GM23338 (cell line): Measurements from ENCODE around the gene MTA1. TPM values are rescaled to one million over a fixed set of nuclear protein-coding genes. Genes with fewer than 3 reads are reported as not detected.

Experiments
- ATAC-seq: fragments of 200-7000 bp; cut with Tn5 transposase; 3 replicates; pipeline ENCODE4 v1.9.1; 2020
- DNase-seq: peaks from one replicate; pipeline ENCODE4 v3.0.0-alpha.2; 2015; ENCODE audit warnings: low spot score
- H2AFZ ChIP-seq: fragments of 200-600 bp; sonication (generic); 2 replicates; pipeline ENCODE4 v1.8.0; 2016; ENCODE audit warnings: antibody characterized with exemption, mild to moderate bottlenecking, moderate library complexity
- H3F3A ChIP-seq: fragments of 200-600 bp; sonication (generic); replicated peaks from 2 replicates; pipeline ENCODE4 v1.8.0; 2017; ENCODE audit warnings: antibody characterized with exemption, mixed run types, low read depth
- H3K27ac ChIP-seq: fragments of 200-600 bp; sonication (generic); 2 replicates; pipeline ENCODE4 v1.6.1; 2016; ENCODE audit warnings: low read depth
- H3K27me3 ChIP-seq: fragments of 200-600 bp; sonication (generic); 2 replicates; pipeline ENCODE4 v1.8.0; 2016; ENCODE audit warnings: mild to moderate bottlenecking, mixed run types, moderate library complexity; ENCODE audit not compliant: insufficient read depth
- H3K36me3 ChIP-seq: fragments of 200-600 bp; sonication (generic); 2 replicates; pipeline ENCODE4 v1.8.0; 2016; ENCODE audit warnings: mild to moderate bottlenecking; ENCODE audit not compliant: insufficient read depth
- H3K4me1 ChIP-seq: fragments of 200-600 bp; sonication (generic); 2 replicates; pipeline ENCODE4 v1.8.0; 2016; ENCODE audit warnings: mild to moderate bottlenecking, moderate library complexity; ENCODE audit not compliant: insufficient read depth
- H3K4me2 ChIP-seq: fragments of 200-600 bp; sonication (generic); 2 replicates; pipeline ENCODE4 v1.7.1; 2017; ENCODE audit warnings: mixed run types
- H3K4me3 ChIP-seq: fragments of 200-600 bp; sonication (generic); 2 replicates; pipeline ENCODE4 v1.6.1; 2016; ENCODE audit warnings: mixed run types
- H3K79me2 ChIP-seq: fragments of 200-600 bp; sonication (generic); replicated peaks from 2 replicates; pipeline ENCODE4 v1.8.0; 2017; ENCODE audit warnings: mild to moderate bottlenecking; ENCODE audit not compliant: insufficient read depth
- H3K9me2 ChIP-seq: fragments of 200-600 bp; sonication (generic); 2 replicates; pipeline ENCODE4 v1.8.0; 2017; ENCODE audit not compliant: insufficient read depth
- H4K20me1 ChIP-seq: fragments of 200-600 bp; sonication (generic); replicated peaks from 2 replicates; pipeline ENCODE4 v1.8.0; 2017; ENCODE audit warnings: mild to moderate bottlenecking; ENCODE audit not compliant: insufficient read depth
- H3K27ac Mint-ChIP-seq: 2 replicates; pipeline ENCODE4 v1.8.0; 2020; ENCODE audit warnings: inconsistent platforms, mild to moderate bottlenecking, moderate library complexity, mixed read lengths
- H3K27me3 Mint-ChIP-seq: 3 replicates; pipeline ENCODE4 v1.8.0; 2022; ENCODE audit warnings: low read depth, mild to moderate bottlenecking, moderate library complexity, mixed read lengths, inconsistent platforms; ENCODE audit not compliant: insufficient read depth, poor library complexity
- H3K36me3 Mint-ChIP-seq: 3 replicates; pipeline ENCODE4 v1.8.0; 2021; ENCODE audit warnings: low read depth, mild to moderate bottlenecking, inconsistent platforms, moderate library complexity, mixed read lengths
- H3K4me1 Mint-ChIP-seq: 3 replicates; pipeline ENCODE4 v1.8.0; 2020; ENCODE audit warnings: mild to moderate bottlenecking, inconsistent platforms, mixed read lengths
- H3K4me3 Mint-ChIP-seq: 3 replicates; pipeline ENCODE4 v1.8.0; 2021; ENCODE audit warnings: moderate library complexity, mild to moderate bottlenecking, inconsistent platforms, mixed read lengths
- H3K9me3 Mint-ChIP-seq: 3 replicates; pipeline ENCODE4 v1.8.0; 2020; ENCODE audit warnings: moderate library complexity, mild to moderate bottlenecking, inconsistent platforms, mixed read lengths
- CREB1 ChIP-seq: fragments of 250-450 bp; sonication (Bioruptor Pico); IDR thresholded peaks from 2 replicates; pipeline ENCODE4 v1.5.0; 2020; ENCODE audit warnings: low read depth, mild to moderate bottlenecking, moderate library complexity
- EZH2 ChIP-seq: fragments of 200-600 bp; sonication (generic); IDR thresholded peaks from one replicate; pipeline ENCODE4 v1.8.0; 2017; ENCODE audit warnings: antibody characterized with exemption, mild to moderate bottlenecking, low read depth; ENCODE audit not compliant: unreplicated experiment
- EZH2phosphoT487 ChIP-seq: fragments of 200-600 bp; sonication (generic); IDR thresholded peaks from one replicate; pipeline ENCODE4 v1.8.1; 2018; ENCODE audit warnings: antibody characterized with exemption; ENCODE audit not compliant: unreplicated experiment
- JUNB ChIP-seq: IDR thresholded peaks from one replicate; pipeline ENCODE4 v1.6.1; 2016; ENCODE audit warnings: antibody characterized with exemption; ENCODE audit not compliant: unreplicated experiment
- POLR2AphosphoS5 ChIP-seq: IDR thresholded peaks from 2 replicates; pipeline ENCODE4 v1.6.1; 2016; ENCODE audit warnings: antibody characterized with exemption, low read depth
- polyA plus RNA-seq: library from polyadenylated mRNA; unstranded; fragments of >200 nt; fragmentation: Nextera tagmentation; extraction: Ambion mirVana; gene quantifications from 2 replicates; pipeline ENCODE4 v1.2.1, GENCODE V29; 2016
- total RNA-seq: library from RNA; depleted of rRNA; stranded (reverse); fragments of >200 nt; shearing (Covaris generic); gene quantifications from 2 replicates; pipeline ENCODE4 v1.2.3, GENCODE V29; 2014
- TF ChIP-seq, protein P1 (sequence below), 2 experiments: fragments of 200-600 bp in 1 of 2; sonication (generic) in 1 of 2; conservative IDR thresholded peaks; 2 replicates each; pipeline versions ENCODE4 v1.5.1 to v1.6.1; 2016 to 2017; ENCODE audit warnings: antibody characterized with exemption in 2 of 2, low read depth in 2 of 2, mild to moderate bottlenecking in 2 of 2, moderate library complexity in 1 of 2
- TF ChIP-seq, protein P2 (sequence below): IDR thresholded peaks from 2 replicates; pipeline ENCODE4 v1.6.1; 2016; ENCODE audit warnings: antibody characterized with exemption
- TF ChIP-seq, protein P3 (sequence below): fragments of 250-450 bp; sonication (Bioruptor Pico); IDR thresholded peaks from 2 replicates; pipeline ENCODE4 v1.5.0; 2020; ENCODE audit warnings: mild to moderate bottlenecking, moderate library complexity

MTA1 gene
- total and polyA plus RNA-seq, 2 experiments from 2014 or later, result 53.3 to 126 TPM

DNA sequence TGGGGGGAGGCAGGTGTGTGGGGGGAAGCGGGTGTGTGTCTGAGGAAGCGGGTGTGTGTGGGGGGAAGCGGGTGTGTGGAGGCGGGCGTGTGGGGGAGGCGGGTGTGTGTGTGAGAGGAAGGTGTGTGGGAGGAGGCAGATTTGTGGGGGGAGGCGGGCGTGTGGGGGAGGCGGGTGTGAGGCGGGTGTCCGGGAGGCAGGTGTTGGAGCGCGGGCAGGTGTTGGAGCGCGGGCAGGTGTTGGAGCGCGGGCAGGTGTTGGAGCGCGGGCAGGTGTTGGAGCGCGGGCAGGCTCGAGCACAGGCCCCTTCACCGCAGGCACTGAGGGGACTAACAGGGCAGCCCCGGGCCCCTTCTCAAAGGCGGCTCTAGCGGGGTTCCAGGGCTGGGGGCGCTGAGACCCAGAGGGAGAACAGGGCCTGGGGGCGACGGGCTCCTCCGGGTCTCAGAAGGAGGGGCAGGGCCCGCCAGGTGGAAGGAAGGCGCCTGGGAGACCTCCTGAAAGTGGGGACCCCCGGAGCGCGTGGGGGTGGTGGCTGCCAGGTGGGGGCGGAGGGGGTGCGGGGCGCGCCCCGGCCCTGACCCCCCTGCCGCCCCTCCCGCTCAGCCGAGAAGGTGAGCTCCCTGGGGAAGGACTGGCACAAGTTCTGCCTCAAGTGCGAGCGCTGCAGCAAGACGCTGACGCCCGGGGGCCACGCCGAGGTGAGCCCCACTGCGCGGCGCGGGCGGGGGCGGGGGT lies 58.2 kb downstream of the MTA1 start:
- Mint-ChIP-seq H3K4me3 (peak overlapping the region; percentile 34; the same call in 1 of the 3 replicates), H3K36me3 (no peaks in the 10 kb centered on the region), H3K4me1 (peaks cover 17% of the 10 kb centered on the region; the same call in 2 of the 3 replicates), H3K9me3 (no peaks in the 10 kb centered on the region), H3K27me3 (peaks cover 66% of the 10 kb centered on the region), H3K27ac (no peak overlapping the region)
- Histone ChIP-seq H3K36me3 (no peaks in the 10 kb centered on the region), H3K79me2 (no peaks in the 10 kb centered on the region), H3K4me3 (peak overlapping the region; percentile 47), H3K4me2 (peak overlapping the region; percentile 72), H3K4me1 (peaks cover 17% of the 10 kb centered on the region; the same call in 1 of the 2 replicates), H3K9me2 (no peaks in the 10 kb centered on the region), H3K27ac (no peak overlapping the region), H2AFZ (no peak overlapping the region), H3F3A (0 out of 2 replicates have a peak, but pooled peaks cover 4% of the 10 kb centered on the region), H4K20me1 (no peaks in the 10 kb centered on the region), H3K27me3 (peaks cover 81% of the 10 kb centered on the region)
- ATAC-seq, result no peak
- peak; percentile 42 for DNase-seq
- TF ChIP-seq EZH2phosphoT487 (peak; percentile 54), EZH2 (peak; percentile 83), JUNB (no peak)
- TF ChIP-seq, protein P1, sequence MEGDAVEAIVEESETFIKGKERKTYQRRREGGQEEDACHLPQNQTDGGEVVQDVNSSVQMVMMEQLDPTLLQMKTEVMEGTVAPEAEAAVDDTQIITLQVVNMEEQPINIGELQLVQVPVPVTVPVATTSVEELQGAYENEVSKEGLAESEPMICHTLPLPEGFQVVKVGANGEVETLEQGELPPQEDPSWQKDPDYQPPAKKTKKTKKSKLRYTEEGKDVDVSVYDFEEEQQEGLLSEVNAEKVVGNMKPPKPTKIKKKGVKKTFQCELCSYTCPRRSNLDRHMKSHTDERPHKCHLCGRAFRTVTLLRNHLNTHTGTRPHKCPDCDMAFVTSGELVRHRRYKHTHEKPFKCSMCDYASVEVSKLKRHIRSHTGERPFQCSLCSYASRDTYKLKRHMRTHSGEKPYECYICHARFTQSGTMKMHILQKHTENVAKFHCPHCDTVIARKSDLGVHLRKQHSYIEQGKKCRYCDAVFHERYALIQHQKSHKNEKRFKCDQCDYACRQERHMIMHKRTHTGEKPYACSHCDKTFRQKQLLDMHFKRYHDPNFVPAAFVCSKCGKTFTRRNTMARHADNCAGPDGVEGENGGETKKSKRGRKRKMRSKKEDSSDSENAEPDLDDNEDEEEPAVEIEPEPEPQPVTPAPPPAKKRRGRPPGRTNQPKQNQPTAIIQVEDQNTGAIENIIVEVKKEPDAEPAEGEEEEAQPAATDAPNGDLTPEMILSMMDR (conservative IDR thresholded peaks at IDR 0.05; ENCODE audit: low read depth in 2 of 2), result no peak

DNA sequence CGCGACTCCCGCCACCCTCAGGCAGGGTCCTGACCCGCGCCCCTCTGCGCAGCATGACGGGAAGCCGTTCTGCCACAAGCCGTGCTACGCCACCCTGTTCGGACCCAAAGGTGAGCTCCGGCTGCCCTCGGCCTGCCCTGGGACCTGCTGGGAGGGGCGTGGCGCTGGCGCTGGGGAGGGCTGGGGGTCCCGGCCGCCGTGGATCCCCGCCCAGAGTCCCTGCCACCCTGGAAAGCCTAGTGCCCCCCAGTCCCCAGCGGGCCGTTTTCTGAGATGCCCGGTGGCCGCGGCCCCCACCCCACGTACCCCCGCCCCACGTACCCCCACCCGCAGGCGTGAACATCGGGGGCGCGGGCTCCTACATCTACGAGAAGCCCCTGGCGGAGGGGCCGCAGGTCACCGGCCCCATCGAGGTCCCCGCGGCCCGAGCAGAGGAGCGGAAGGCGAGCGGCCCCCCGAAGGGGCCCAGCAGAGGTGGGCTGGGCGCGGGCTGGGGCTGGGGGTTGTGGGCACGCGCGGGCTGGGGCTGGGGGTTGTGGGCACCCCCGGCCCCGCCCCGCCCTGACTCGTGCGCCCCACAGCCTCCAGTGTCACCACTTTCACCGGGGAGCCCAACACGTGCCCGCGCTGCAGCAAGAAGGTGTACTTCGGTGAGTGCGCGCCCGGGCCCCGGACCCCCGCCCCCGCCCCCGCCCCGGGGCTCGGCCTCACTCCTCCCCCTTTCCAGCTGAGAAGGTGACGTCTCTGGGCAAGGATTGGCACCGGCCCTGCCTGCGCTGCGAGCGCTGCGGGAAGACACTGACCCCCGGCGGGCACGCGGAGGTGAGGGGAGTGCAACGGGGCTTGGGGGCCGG lies 59.0 kb downstream of the MTA1 start:
- Mint-ChIP-seq H3K27ac (no peak overlapping the region), H3K36me3 (no peaks in the 10 kb centered on the region), H3K4me1 (peaks cover 17% of the 10 kb centered on the region; the same call in 2 of the 3 replicates), H3K4me3 (peak overlapping the region; percentile 56; the same call in 1 of the 3 replicates), H3K27me3 (peaks cover 63% of the 10 kb centered on the region), H3K9me3 (no peaks in the 10 kb centered on the region)
- no peak overlapping the region for H2AFZ ChIP-seq
- H3K79me2 ChIP-seq, result no peaks in the 10 kb centered on the region
- H4K20me1 ChIP-seq, result no peaks in the 10 kb centered on the region
- H3K27me3 ChIP-seq, result peaks cover 83% of the 10 kb centered on the region
- no peaks in the 10 kb centered on the region for H3K9me2 ChIP-seq
- peak overlapping the region; percentile 72 for H3K4me2 ChIP-seq
- 0 out of 2 replicates have a peak, but pooled peaks cover 4% of the 10 kb centered on the region for H3F3A ChIP-seq
- DNase-seq (peak; percentile 50), ATAC-seq (peak; percentile 1; the same call in 2 of the 3 replicates)
- H3K4me1 ChIP-seq, result peaks cover 17% of the 10 kb centered on the region; the same call in 1 of the 2 replicates
- H3K4me3 ChIP-seq, result peak overlapping the region; percentile 47
- H3K27ac ChIP-seq, result no peak overlapping the region
- H3K36me3 ChIP-seq, result no peaks in the 10 kb centered on the region
- TF ChIP-seq EZH2phosphoT487 (no peak), JUNB (no peak), CREB1 (CRISPR knock-in tag) (no peak), POLR2AphosphoS5 (no peak)
- TF ChIP-seq, protein P2, sequence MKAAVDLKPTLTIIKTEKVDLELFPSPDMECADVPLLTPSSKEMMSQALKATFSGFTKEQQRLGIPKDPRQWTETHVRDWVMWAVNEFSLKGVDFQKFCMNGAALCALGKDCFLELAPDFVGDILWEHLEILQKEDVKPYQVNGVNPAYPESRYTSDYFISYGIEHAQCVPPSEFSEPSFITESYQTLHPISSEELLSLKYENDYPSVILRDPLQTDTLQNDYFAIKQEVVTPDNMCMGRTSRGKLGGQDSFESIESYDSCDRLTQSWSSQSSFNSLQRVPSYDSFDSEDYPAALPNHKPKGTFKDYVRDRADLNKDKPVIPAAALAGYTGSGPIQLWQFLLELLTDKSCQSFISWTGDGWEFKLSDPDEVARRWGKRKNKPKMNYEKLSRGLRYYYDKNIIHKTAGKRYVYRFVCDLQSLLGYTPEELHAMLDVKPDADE, result no peak
- TF ChIP-seq, protein P3, sequence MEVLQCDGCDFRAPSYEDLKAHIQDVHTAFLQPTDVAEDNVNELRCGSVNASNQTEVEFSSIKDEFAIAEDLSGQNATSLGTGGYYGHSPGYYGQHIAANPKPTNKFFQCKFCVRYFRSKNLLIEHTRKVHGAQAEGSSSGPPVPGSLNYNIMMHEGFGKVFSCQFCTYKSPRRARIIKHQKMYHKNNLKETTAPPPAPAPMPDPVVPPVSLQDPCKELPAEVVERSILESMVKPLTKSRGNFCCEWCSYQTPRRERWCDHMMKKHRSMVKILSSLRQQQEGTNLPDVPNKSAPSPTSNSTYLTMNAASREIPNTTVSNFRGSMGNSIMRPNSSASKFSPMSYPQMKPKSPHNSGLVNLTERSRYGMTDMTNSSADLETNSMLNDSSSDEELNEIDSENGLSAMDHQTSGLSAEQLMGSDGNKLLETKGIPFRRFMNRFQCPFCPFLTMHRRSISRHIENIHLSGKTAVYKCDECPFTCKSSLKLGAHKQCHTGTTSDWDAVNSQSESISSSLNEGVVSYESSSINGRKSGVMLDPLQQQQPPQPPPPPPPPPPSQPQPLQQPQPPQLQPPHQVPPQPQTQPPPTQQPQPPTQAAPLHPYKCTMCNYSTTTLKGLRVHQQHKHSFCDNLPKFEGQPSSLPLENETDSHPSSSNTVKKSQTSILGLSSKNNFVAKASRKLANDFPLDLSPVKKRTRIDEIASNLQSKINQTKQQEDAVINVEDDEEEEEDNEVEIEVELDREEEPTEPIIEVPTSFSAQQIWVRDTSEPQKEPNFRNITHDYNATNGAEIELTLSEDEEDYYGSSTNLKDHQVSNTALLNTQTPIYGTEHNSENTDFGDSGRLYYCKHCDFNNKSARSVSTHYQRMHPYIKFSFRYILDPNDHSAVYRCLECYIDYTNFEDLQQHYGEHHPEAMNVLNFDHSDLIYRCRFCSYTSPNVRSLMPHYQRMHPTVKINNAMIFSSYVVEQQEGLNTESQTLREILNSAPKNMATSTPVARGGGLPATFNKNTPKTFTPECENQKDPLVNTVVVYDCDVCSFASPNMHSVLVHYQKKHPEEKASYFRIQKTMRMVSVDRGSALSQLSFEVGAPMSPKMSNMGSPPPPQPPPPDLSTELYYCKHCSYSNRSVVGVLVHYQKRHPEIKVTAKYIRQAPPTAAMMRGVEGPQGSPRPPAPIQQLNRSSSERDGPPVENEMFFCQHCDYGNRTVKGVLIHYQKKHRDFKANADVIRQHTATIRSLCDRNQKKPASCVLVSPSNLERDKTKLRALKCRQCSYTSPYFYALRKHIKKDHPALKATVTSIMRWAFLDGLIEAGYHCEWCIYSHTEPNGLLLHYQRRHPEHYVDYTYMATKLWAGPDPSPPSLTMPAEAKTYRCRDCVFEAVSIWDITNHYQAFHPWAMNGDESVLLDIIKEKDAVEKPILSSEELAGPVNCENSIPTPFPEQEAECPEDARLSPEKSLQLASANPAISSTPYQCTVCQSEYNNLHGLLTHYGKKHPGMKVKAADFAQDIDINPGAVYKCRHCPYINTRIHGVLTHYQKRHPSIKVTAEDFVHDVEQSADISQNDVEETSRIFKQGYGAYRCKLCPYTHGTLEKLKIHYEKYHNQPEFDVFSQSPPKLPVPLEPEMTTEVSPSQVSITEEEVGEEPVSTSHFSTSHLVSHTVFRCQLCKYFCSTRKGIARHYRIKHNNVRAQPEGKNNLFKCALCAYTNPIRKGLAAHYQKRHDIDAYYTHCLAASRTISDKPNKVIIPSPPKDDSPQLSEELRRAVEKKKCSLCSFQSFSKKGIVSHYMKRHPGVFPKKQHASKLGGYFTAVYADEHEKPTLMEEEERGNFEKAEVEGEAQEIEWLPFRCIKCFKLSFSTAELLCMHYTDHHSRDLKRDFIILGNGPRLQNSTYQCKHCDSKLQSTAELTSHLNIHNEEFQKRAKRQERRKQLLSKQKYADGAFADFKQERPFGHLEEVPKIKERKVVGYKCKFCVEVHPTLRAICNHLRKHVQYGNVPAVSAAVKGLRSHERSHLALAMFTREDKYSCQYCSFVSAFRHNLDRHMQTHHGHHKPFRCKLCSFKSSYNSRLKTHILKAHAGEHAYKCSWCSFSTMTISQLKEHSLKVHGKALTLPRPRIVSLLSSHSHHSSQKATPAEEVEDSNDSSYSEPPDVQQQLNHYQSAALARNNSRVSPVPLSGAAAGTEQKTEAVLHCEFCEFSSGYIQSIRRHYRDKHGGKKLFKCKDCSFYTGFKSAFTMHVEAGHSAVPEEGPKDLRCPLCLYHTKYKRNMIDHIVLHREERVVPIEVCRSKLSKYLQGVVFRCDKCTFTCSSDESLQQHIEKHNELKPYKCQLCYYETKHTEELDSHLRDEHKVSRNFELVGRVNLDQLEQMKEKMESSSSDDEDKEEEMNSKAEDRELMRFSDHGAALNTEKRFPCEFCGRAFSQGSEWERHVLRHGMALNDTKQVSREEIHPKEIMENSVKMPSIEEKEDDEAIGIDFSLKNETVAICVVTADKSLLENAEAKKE (CRISPR knock-in tag), result no peak
